ENCODE measurements around the gene AMFR. TPM values are rescaled to one million over a fixed set of nuclear protein-coding genes. Genes with fewer than 3 reads are reported as not detected.

Gene AMFR
- total and polyA plus RNA-seq, 2 of the 8 experiments (the other 6 are each of a cell fraction or from before 2014, with no cell fraction given), result 18.6 to 21.7 TPM

- TF ChIP-seq EZH2 (IDR thresholded peaks at IDR 0.05; ENCODE audit: low read depth, low read length, severe bottlenecking) (no peak), BRCA1 (IDR thresholded peaks at IDR 0.05; ENCODE audit: low read depth, low read length) (no peak), CTCF (IDR thresholded peaks at IDR 0.05; ENCODE audit: control extremely low read depth in 1 of 3, insufficient read depth in 1 of 3, low read depth in 1 of 3, low read length in 3 of 3) (no peak), RNF2 (IDR thresholded peaks at IDR 0.05; ENCODE audit: borderline replicate concordance, low read depth, low read length, missing control alignments, poor library complexity, severe bottlenecking) (no peak), JUN (IDR thresholded peaks at IDR 0.05; ENCODE audit: low read depth, low read length) (no peak), ATF3 (IDR thresholded peaks at IDR 0.05; ENCODE audit: insufficient read depth, low read depth, low read length) (no peak), MAFK (IDR thresholded peaks at IDR 0.05; ENCODE audit: low read depth, low read length) (no peak), SUZ12 (IDR thresholded peaks at IDR 0.05; ENCODE audit: low read length) (no peak), HDAC6 (IDR thresholded peaks at IDR 0.05; ENCODE audit: low read depth, low read length) (no peak), FOSL1 (IDR thresholded peaks at IDR 0.05; ENCODE audit: insufficient read depth, low read depth, low read length) (no peak)
These were observed 96.9 kb downstream of the AMFR start (continued) for GRCh38 chr16:56328276-56329022.
